Breast epithelium (tissue), 4 donors: Measurements from ENCODE around the gene ST7L. TPM values are rescaled to one million over a fixed set of nuclear protein-coding genes. Genes with fewer than 3 reads are reported as not detected.

Experiments used
- DNase-seq, 2 donors: peaks; one replicate each; pipeline ENCODE4 v3.0.0-alpha.2; 2019; ENCODE audit warnings: low spot score in 2 of 2
- H3K27ac ChIP-seq, 2 donors: fragments of 200-600 bp; sonication (generic) in 1 of 2; one replicate each; pipeline ENCODE4 v1.5.1; 2016 to 2019; ENCODE audit warnings: mild to moderate bottlenecking in 1 of 2
- H3K27me3 ChIP-seq, 2 donors: fragments of 200-600 bp; sonication (generic) in 1 of 2; one replicate each; pipeline versions ENCODE4 v1.5.1 to v1.6.0; 2017 to 2019; ENCODE audit warnings: control low read depth in 1 of 2, mild to moderate bottlenecking in 1 of 2
- H3K36me3 ChIP-seq: fragments of 200-600 bp; one replicate; pipeline ENCODE4 v1.5.1; 2019
- H3K4me1 ChIP-seq, 2 donors: fragments of 200-600 bp; sonication (generic); one replicate each; pipeline ENCODE4 v1.5.1; 2016 to 2019; ENCODE audit warnings: control low read depth in 1 of 2
- H3K4me3 ChIP-seq, 3 donors: fragments of 200-600 bp; sonication (generic); 1 replicate in 2 of 3; 2 replicates in 1 of 3; pipeline ENCODE4 v1.5.1; 2016 to 2019; ENCODE audit warnings: mild to moderate bottlenecking in 3 of 3, moderate library complexity in 2 of 3
- H3K9me3 ChIP-seq, 2 donors: fragments of 200-600 bp; sonication (generic) in 1 of 2; one replicate each; pipeline ENCODE4 v1.5.1; 2016 to 2019; ENCODE audit warnings: control low read depth in 1 of 2
- POLR2A ChIP-seq: fragments of 450-650 bp; IDR thresholded peaks from one replicate; pipeline ENCODE4 v1.6.1; 2016; ENCODE audit warnings: antibody characterized with exemption, mild to moderate bottlenecking, moderate library complexity
- POLR2AphosphoS5 ChIP-seq, 3 donors: sonication (generic); formaldehyde crosslinking; IDR thresholded peaks; one replicate each; pipeline ENCODE4 v1.6.1; 2017; ENCODE audit warnings: antibody characterized with exemption in 3 of 3
- intact Hi-C: fragments of 100-400 bp; cut with DNase I; formaldehyde crosslinking; loops from one replicate; pipeline ENCODE4 v1.15.1; 2023; ENCODE audit warnings: low total_unique reads
- total RNA-seq, 3 donors: library from RNA; depleted of rRNA; stranded (reverse); fragments of >200 nt; gene quantifications; one replicate each; pipeline ENCODE4 v1.1.0, GENCODE V29; 2016
- TF ChIP-seq, protein P1 (sequence below), 3 donors: fragments of 450-650 bp; IDR thresholded peaks; one replicate each; pipeline ENCODE4 v1.5.1; 2016 to 2017; ENCODE audit warnings: antibody characterized with exemption in 3 of 3, mild to moderate bottlenecking in 3 of 3, moderate library complexity in 3 of 3

Gene ST7L
- total RNA-seq, 3 donors from 2014 or later: 20.6 to 36.0 (median 25.9) TPM

DNA sequence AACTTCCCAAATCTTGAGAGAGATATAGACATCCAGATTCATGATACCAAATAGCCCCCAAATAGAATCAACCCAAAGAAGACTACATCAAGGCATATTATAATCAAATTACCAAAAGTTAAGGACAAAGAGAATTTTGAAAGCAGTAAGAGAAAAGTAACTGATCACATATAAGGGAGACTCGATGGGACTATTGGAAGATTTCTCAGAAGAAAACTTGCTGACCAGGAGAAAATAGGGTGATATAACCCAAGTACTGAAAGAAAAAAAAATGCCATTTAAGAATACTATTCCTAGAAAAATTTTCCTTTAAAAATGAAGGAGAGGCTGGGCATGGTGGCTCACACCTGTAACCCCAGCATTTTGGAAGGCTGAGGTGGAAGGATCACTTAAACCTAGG, 140.6 kb downstream of the ST7L start:
- intact Hi-C loops: no loop called here
- Histone ChIP-seq H3K9me3 (peaks cover 9 to 23% of the 10 kb centered on the region in 2 donors), H3K27ac (no peak overlapping the region), H3K4me3 (no peak overlapping the region), H3K36me3 (no peaks in the 10 kb centered on the region), H3K4me1 (no peaks in the 10 kb centered on the region), H3K27me3 (no peaks in the 10 kb centered on the region)
- no peak for TF ChIP-seq POLR2AphosphoS5 (IDR thresholded peaks at IDR 0.05)
- no peak for TF ChIP-seq POLR2A
- TF ChIP-seq, protein P1, sequence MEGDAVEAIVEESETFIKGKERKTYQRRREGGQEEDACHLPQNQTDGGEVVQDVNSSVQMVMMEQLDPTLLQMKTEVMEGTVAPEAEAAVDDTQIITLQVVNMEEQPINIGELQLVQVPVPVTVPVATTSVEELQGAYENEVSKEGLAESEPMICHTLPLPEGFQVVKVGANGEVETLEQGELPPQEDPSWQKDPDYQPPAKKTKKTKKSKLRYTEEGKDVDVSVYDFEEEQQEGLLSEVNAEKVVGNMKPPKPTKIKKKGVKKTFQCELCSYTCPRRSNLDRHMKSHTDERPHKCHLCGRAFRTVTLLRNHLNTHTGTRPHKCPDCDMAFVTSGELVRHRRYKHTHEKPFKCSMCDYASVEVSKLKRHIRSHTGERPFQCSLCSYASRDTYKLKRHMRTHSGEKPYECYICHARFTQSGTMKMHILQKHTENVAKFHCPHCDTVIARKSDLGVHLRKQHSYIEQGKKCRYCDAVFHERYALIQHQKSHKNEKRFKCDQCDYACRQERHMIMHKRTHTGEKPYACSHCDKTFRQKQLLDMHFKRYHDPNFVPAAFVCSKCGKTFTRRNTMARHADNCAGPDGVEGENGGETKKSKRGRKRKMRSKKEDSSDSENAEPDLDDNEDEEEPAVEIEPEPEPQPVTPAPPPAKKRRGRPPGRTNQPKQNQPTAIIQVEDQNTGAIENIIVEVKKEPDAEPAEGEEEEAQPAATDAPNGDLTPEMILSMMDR (IDR thresholded peaks at IDR 0.05): no peak
- no peak for DNase-seq

DNA sequence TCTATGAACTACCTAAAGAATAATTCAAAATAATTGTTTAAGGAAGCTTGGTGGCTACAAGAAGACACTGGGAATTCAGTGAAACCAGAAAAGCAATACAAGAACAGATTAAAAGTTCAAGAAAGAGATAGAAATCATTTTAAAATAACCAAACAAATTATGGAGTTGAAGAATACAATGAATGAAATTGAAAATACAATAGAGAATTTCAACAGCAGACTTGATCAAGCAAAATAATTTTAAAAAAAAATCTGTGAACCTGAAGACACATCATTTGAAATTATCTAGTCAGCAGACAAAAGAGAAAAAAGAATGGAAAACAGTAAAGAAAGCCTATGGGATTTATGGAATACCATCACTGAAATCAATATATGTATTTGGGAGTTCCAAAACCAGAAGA, 141.4 kb downstream of the ST7L start:
- H3K36me3 ChIP-seq: no peaks in the 10 kb centered on the region
- TF ChIP-seq, protein P1 (IDR thresholded peaks at IDR 0.05): no peak
- no peak for TF ChIP-seq POLR2AphosphoS5 (IDR thresholded peaks at IDR 0.05)
- TF ChIP-seq POLR2A: no peak
- no peaks in the 10 kb centered on the region for H3K27me3 ChIP-seq
- peaks cover 9 to 23% of the 10 kb centered on the region in 2 donors for H3K9me3 ChIP-seq
- intact Hi-C loops: no loop called here
- no peak overlapping the region for H3K27ac ChIP-seq
- DNase-seq: no peak
- no peak overlapping the region for H3K4me3 ChIP-seq
- H3K4me1 ChIP-seq: no peaks in the 10 kb centered on the region

Other genes starting within 250 kb of the ST7L start
- 10 to 100 TPM; 24.1 to 30.4 (median 25.9) TPM for gene CTTNBP2NL, start 222.9 kb downstream of the ST7L start, total RNA-seq
- gene WNT2B, start 110.2 kb downstream of the ST7L start, total RNA-seq: 1 to 10 TPM; 2.9 to 6.1 (median 6.0) TPM
- 100 to 1,000 TPM; 139 to 161 (median 142) TPM for gene CAPZA1, start 691 bp upstream of the ST7L start, total RNA-seq
- gene MOV10, start 55.5 kb upstream of the ST7L start, total RNA-seq: 10 to 100 TPM; 14.7 to 52.2 (median 42.6) TPM
- gene RHOC, start 88.0 kb upstream of the ST7L start, total RNA-seq: 100 to 1,000 TPM; 150 to 302 (median 235) TPM
- gene PPM1J, start 96.2 kb upstream of the ST7L start, total RNA-seq: 1 to 10 TPM in 2 of 3 donors, under 1 TPM in 1; 0.32 to 5.3 (median 4.9) TPM